IMR-90 (cell line): Measurements from ENCODE around the gene ANKRD40. TPM values are rescaled to one million over a fixed set of nuclear protein-coding genes. Genes with fewer than 3 reads are reported as not detected.

Experiments
- ATAC-seq: fragments of 200-7000 bp; cut with Tn5 transposase; 2 replicates; pipeline ENCODE4 v1.9.1; 2020; ENCODE audit warnings: low read depth, mild to moderate bottlenecking, moderate library complexity
- BruUV-seq: library from RNA; stranded (reverse); fragments of 400-500 nt; replicated peaks from 2 replicates; lab custom pipeline; 2021; lab: Mats Ljungman, UMichigan
- CTCF ChIA-PET: fragments of 300-600 bp; formaldehyde crosslinking; extraction: SDS; loops from one replicate; lab custom pipeline; 2021; ENCODE audit warnings: antibody characterized with exemption; lab: Yijun Ruan, JAX
- POLR2A ChIA-PET: fragments of 300-600 bp; sonication (Branson Sonifier 250); formaldehyde crosslinking; loops from one replicate; lab custom pipeline; 2022; ENCODE audit warnings: antibody characterized with exemption; ENCODE audit not compliant: unreplicated experiment; lab: Charles Lee
- DNase-seq: peaks from one replicate; pipeline ENCODE4 v3.0.0; 2013
- H2AFZ ChIP-seq: replicated peaks from 2 replicates; pipeline ENCODE3; 2013; ENCODE audit warnings: low read length, mild to moderate bottlenecking; ENCODE audit not compliant: poor library complexity
- H2AK5ac ChIP-seq: 2 replicates; pipeline ENCODE4 v1.6.1; 2013; ENCODE audit warnings: low read depth, low read length, inconsistent platforms
- H2AK9ac ChIP-seq: replicated peaks from 2 replicates; pipeline ENCODE3; 2013; ENCODE audit warnings: mild to moderate bottlenecking, low read depth, low read length, moderate library complexity; ENCODE audit not compliant: poor library complexity
- H2BK120ac ChIP-seq: 2 replicates; pipeline ENCODE4 v1.6.1; 2013; ENCODE audit warnings: low read depth, low read length, inconsistent platforms
- H2BK15ac ChIP-seq: 3 replicates; pipeline ENCODE4 v1.6.1; 2013; ENCODE audit warnings: low read depth, low read length, inconsistent platforms
- H2BK20ac ChIP-seq: 2 replicates; pipeline ENCODE4 v1.6.1; 2013; ENCODE audit warnings: low read depth, mild to moderate bottlenecking, inconsistent platforms, low read length, moderate library complexity
- H2BK5ac ChIP-seq: 2 replicates; pipeline ENCODE4 v1.6.1; 2013; ENCODE audit warnings: mild to moderate bottlenecking, low read depth, low read length, inconsistent platforms; ENCODE audit not compliant: poor library complexity, severe bottlenecking
- H3K14ac ChIP-seq: replicated peaks from 2 replicates; pipeline ENCODE4 v1.6.1; 2013; ENCODE audit warnings: low read depth, low read length, inconsistent platforms
- H3K18ac ChIP-seq: 2 replicates; pipeline ENCODE4 v1.6.1; 2013; ENCODE audit warnings: low read depth, low read length, control low read depth
- H3K23ac ChIP-seq: 2 replicates; pipeline ENCODE4 v1.6.1; 2013; ENCODE audit warnings: low read depth, low read length, inconsistent platforms
- H3K27ac ChIP-seq: 2 replicates; pipeline ENCODE4 v1.5.1; 2013; ENCODE audit warnings: mild to moderate bottlenecking, control low read depth, low read length; ENCODE audit not compliant: insufficient read depth
- H3K27me3 ChIP-seq: 2 replicates; pipeline ENCODE4 v1.6.1; 2013; ENCODE audit warnings: low read length; ENCODE audit not compliant: control insufficient read depth, insufficient read depth
- H3K36me3 ChIP-seq: 2 replicates; pipeline ENCODE4 v1.6.1; 2013; ENCODE audit warnings: low read length, mixed read lengths; ENCODE audit not compliant: control insufficient read depth, insufficient read depth
- H3K4ac ChIP-seq: 2 replicates; pipeline ENCODE4 v1.6.1; 2013; ENCODE audit warnings: low read depth, low read length, inconsistent platforms
- H3K4me1 ChIP-seq: 2 replicates; pipeline ENCODE4 v1.6.1; 2013; ENCODE audit warnings: low read length, mixed read lengths; ENCODE audit not compliant: control insufficient read depth, insufficient read depth
- H3K4me2 ChIP-seq: 2 replicates; pipeline ENCODE4 v1.6.1; 2013; ENCODE audit warnings: low read depth, mild to moderate bottlenecking, control low read depth, low read length, moderate library complexity
- H3K4me3 ChIP-seq: 2 replicates; pipeline ENCODE4 v1.5.1; 2013; ENCODE audit warnings: low read depth, mild to moderate bottlenecking, control low read depth, low read length, moderate library complexity; ENCODE audit not compliant: insufficient read depth
- H3K56ac ChIP-seq: 2 replicates; pipeline ENCODE4 v1.6.1; 2013; ENCODE audit warnings: low read length, inconsistent platforms; ENCODE audit not compliant: insufficient read depth; ENCODE audit errors: extremely low read depth
- H3K79me1 ChIP-seq, 2 experiments: 2 replicates each; pipeline ENCODE4 v1.6.1; 2013; ENCODE audit warnings: low read length in 2 of 2, inconsistent platforms in 1 of 2, low read depth in 1 of 2
- H3K9ac ChIP-seq: 2 replicates; pipeline ENCODE4 v1.6.1; 2013; ENCODE audit warnings: low read depth, low read length, control low read depth
- H3K9me1 ChIP-seq: 2 replicates; pipeline ENCODE4 v1.6.1; 2013; ENCODE audit warnings: low read length, inconsistent platforms; ENCODE audit not compliant: insufficient read depth
- H3K9me3 ChIP-seq: 2 replicates; pipeline ENCODE4 v1.6.1; 2013; ENCODE audit warnings: low read length; ENCODE audit not compliant: control insufficient read depth, insufficient read depth
- H4K20me1 ChIP-seq: 2 replicates; pipeline ENCODE4 v1.6.1; 2013; ENCODE audit warnings: low read length, inconsistent platforms; ENCODE audit not compliant: insufficient read depth
- H4K5ac ChIP-seq: 2 replicates; pipeline ENCODE4 v1.6.1; 2013; ENCODE audit warnings: mild to moderate bottlenecking, low read depth, low read length, control low read depth
- H4K8ac ChIP-seq, 2 experiments: 2 replicates each; pipeline ENCODE4 v1.6.1; 2013; ENCODE audit warnings: low read depth in 2 of 2, low read length in 2 of 2, control low read depth in 1 of 2, inconsistent platforms in 1 of 2
- H4K91ac ChIP-seq: 2 replicates; pipeline ENCODE4 v1.6.1; 2013; ENCODE audit warnings: low read depth, low read length, inconsistent platforms; ENCODE audit not compliant: insufficient read depth
- BHLHE40 ChIP-seq: fragments of 150-350 bp; IDR thresholded peaks from 2 replicates; pipeline ENCODE4 v1.6.1; 2016; ENCODE audit warnings: mild to moderate bottlenecking, low read depth, low read length
- CEBPB ChIP-seq: IDR thresholded peaks from 2 replicates; pipeline ENCODE4 v1.6.1; 2012; ENCODE audit warnings: low read depth, low read length, improper control_type of control experiment
- CHD1 ChIP-seq: IDR thresholded peaks from 2 replicates; pipeline ENCODE4 v1.6.1; 2012; ENCODE audit warnings: low read depth, low read length, improper control_type of control experiment
- MXI1 ChIP-seq: IDR thresholded peaks from 2 replicates; pipeline ENCODE4 v1.6.1; 2012; ENCODE audit warnings: low read depth, mild to moderate bottlenecking, low read length, moderate library complexity, borderline replicate concordance
- NFE2L2 ChIP-seq: fragments of 150-350 bp; IDR thresholded peaks from 2 replicates; pipeline ENCODE4 v1.6.1; 2016; ENCODE audit warnings: low read depth, mild to moderate bottlenecking, low read length
- POLR2A ChIP-seq: IDR thresholded peaks from 2 replicates; pipeline ENCODE4 v1.6.1; 2012; ENCODE audit warnings: mild to moderate bottlenecking, low read depth, low read length
- RAD21 ChIP-seq: IDR thresholded peaks from 2 replicates; pipeline ENCODE4 v1.6.1; 2012; ENCODE audit warnings: low read length, improper control_type of control experiment
- RFX5 ChIP-seq: IDR thresholded peaks from 2 replicates; pipeline ENCODE4 v1.8.0; 2012; ENCODE audit warnings: low read depth, mild to moderate bottlenecking, low read length, moderate library complexity
- SMC3 ChIP-seq: fragments of 150-350 bp; IDR thresholded peaks from 2 replicates; pipeline ENCODE4 v1.6.1; 2016; ENCODE audit warnings: low read depth, mild to moderate bottlenecking, antibody characterized with exemption, low read length, moderate library complexity
- WGBS, 2 experiments: methylation state at CpG; one replicate each; pipeline versions ENCODE4 v1.1.5 to v1.1.7; 2013; ENCODE audit warnings: missing lambda C conversion rate in 2 of 2; ENCODE audit not compliant: insufficient read length in 1 of 2; ENCODE audit errors: extremely low coverage in 2 of 2; 5-methylcytosine and 5-hydroxymethylcytosine counted together
- dilution Hi-C: fragments of 300-500 bp; cut with HindIII; formaldehyde crosslinking; loops from one replicate; pipeline ENCODE4 v1.14.3; 2018; ENCODE audit warnings: low sequenced_read_pairs; ENCODE audit not compliant: unreplicated experiment
- in situ Hi-C: fragments of 300-500 bp; cut with MboI; formaldehyde crosslinking; loops from 3 replicates; pipeline ENCODE4 v1.14.3; 2019; ENCODE audit warnings: low sequenced_read_pairs, inconsistent platforms, mixed read lengths
- intact Hi-C: fragments of 100-400 bp; cut with micrococcal nuclease; formaldehyde crosslinking; loops from 2 replicates; pipeline ENCODE4 v1.10.0; 2022
- polyA plus RNA-seq, 3 experiments: library from polyadenylated mRNA; depleted of rRNA; stranded (reverse); fragments of >200 nt; gene quantifications; 2 replicates each; pipeline ENCODE4 v1.2.3, GENCODE V29; 2012; ENCODE audit warnings: low replicate concordance in 1 of 3
- total RNA-seq: library from RNA; depleted of rRNA; stranded (reverse); fragments of >200 nt; gene quantifications from 2 replicates; pipeline ENCODE4 v1.2.3, GENCODE V29; 2012
- TF ChIP-seq, protein P1 (sequence below): fragments of 150-350 bp; IDR thresholded peaks from 2 replicates; pipeline ENCODE4 v1.6.1; 2016; ENCODE audit warnings: low read depth, mild to moderate bottlenecking, low read length, moderate library complexity, borderline replicate concordance
- TF ChIP-seq, protein P2 (sequence below): fragments of 150-350 bp; IDR thresholded peaks from 2 replicates; pipeline ENCODE4 v1.6.1; 2017; ENCODE audit warnings: mild to moderate bottlenecking, antibody characterized with exemption, low read length, low read depth

ANKRD40 gene
- total and polyA plus RNA-seq, 2 of the 4 experiments (the other 2 are of a cell fraction), result 23.4 to 35.8 TPM

- CTCF ChIA-PET, result interaction anchor here (0.8 to 2.6 kb wide), 3 partner anchors 23 to 146 kb away, joined by 4 to 28 read pairs (median 8); partner anchors contain the start of gene LUC7L3
- no peak overlapping the region for H3K4ac ChIP-seq
- DNase-seq (no peak), ATAC-seq (no peak)
- H3K18ac ChIP-seq, result no peak overlapping the region
- peaks cover 4 to 37% of the 10 kb centered on the region in 2 experiments; a peak in 3 of 4 replicates for H3K79me1 ChIP-seq
- H2BK5ac ChIP-seq, result no peak overlapping the region
- no peak overlapping the region for H2BK15ac ChIP-seq
- no peak overlapping the region for H4K91ac ChIP-seq
- POLR2A ChIA-PET, result no interaction called here
- H4K20me1 ChIP-seq, result peaks cover 4% of the 10 kb centered on the region; the same call in 1 of the 2 replicates
- H4K5ac ChIP-seq, result no peak overlapping the region
- no peak overlapping the region for H2AK9ac ChIP-seq
- H3K9me3 ChIP-seq, result no peaks in the 10 kb centered on the region
- H3K4me2 ChIP-seq, result no peak overlapping the region
- no CpG with 5 or more reads among the region's 3 CpGs for WGBS, 2 experiments
- no TSS peak for BruUV-seq
- H2AK5ac ChIP-seq, result no peak overlapping the region
- peaks cover 8% of the 10 kb centered on the region for H3K9me1 ChIP-seq
- no peaks in the 10 kb centered on the region for H3K27me3 ChIP-seq
- no peak overlapping the region for H3K23ac ChIP-seq
- in situ Hi-C loops (loop anchor here (10.0 kb wide), 1 partner anchor 212 kb away; no protein-coding TSS in a partner anchor), intact Hi-C loops (no loop called here), dilution Hi-C loops (no loop called here)
- no peak overlapping the region for H3K14ac ChIP-seq
- TF ChIP-seq NFE2L2, result no peak
- TF ChIP-seq, protein P1, sequence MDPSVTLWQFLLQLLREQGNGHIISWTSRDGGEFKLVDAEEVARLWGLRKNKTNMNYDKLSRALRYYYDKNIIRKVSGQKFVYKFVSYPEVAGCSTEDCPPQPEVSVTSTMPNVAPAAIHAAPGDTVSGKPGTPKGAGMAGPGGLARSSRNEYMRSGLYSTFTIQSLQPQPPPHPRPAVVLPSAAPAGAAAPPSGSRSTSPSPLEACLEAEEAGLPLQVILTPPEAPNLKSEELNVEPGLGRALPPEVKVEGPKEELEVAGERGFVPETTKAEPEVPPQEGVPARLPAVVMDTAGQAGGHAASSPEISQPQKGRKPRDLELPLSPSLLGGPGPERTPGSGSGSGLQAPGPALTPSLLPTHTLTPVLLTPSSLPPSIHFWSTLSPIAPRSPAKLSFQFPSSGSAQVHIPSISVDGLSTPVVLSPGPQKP, result no peak
- TF ChIP-seq CEBPB, result no peak
- no peak for TF ChIP-seq RAD21
- TF ChIP-seq POLR2A, result no peak
- TF ChIP-seq BHLHE40, result no peak
- no peak for TF ChIP-seq RFX5
- TF ChIP-seq CHD1, result no peak
- TF ChIP-seq SMC3, result no peak
- TF ChIP-seq MXI1, result no peak
- TF ChIP-seq, protein P2, sequence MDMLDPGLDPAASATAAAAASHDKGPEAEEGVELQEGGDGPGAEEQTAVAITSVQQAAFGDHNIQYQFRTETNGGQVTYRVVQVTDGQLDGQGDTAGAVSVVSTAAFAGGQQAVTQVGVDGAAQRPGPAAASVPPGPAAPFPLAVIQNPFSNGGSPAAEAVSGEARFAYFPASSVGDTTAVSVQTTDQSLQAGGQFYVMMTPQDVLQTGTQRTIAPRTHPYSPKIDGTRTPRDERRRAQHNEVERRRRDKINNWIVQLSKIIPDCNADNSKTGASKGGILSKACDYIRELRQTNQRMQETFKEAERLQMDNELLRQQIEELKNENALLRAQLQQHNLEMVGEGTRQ, result no peak
- peaks cover 29% of the 10 kb centered on the region for H3K36me3 ChIP-seq
- no peak overlapping the region for H2AFZ ChIP-seq
- no peak overlapping the region for H2BK20ac ChIP-seq
- no peak overlapping the region for H3K9ac ChIP-seq
- no peak overlapping the region for H2BK120ac ChIP-seq
- no peak overlapping the region; the same call in 1 of the 2 replicates for H3K27ac ChIP-seq
- no peak overlapping the region for H3K4me3 ChIP-seq
- H3K56ac ChIP-seq, result no peak overlapping the region
- H4K8ac ChIP-seq, result no peak overlapping the region
- H3K4me1 ChIP-seq, result peaks cover 26% of the 10 kb centered on the region
These were observed 11.3 kb downstream of the ANKRD40 start for GRCh38 chr17:50696365-50696879.
